HepG2 (cell line): Measurements from ENCODE around the gene SEMA3G. TPM values are rescaled to one million over a fixed set of nuclear protein-coding genes. Genes with fewer than 3 reads are reported as not detected.

Experiments used
- ATAC-seq: fragments of 200-7000 bp; cut with Tn5 transposase; 3 replicates; pipeline ENCODE4 v1.9.1; 2020; ENCODE audit warnings: mild to moderate bottlenecking, moderate library complexity
- BruUV-seq: library from RNA; stranded (reverse); fragments of 400-500 nt; replicated peaks from 2 replicates; lab custom pipeline; 2021; lab: Mats Ljungman, UMichigan
- CTCF ChIA-PET: fragments of 300-600 bp; formaldehyde crosslinking; extraction: SDS; loops from one replicate; lab custom pipeline; 2021; ENCODE audit warnings: low total read pairs, inconsistent platforms, low intra/inter-chr PET ratio; lab: Yijun Ruan, JAX
- POLR2A ChIA-PET: fragments of 350-600 bp; sonication (Branson Sonifier 250); formaldehyde crosslinking; loops from one replicate; lab custom pipeline; 2020; ENCODE audit warnings: antibody characterized with exemption, inconsistent platforms; lab: Yijun Ruan, JAX
- DNase-seq: peaks from one replicate; pipeline ENCODE4 v3.0.0-alpha.2; 2015; ENCODE audit warnings: low spot score
- FAIRE-seq: peaks from 3 replicates; lab custom pipeline; 2011; peaks lifted over from hg19 to GRCh38; lab: Jason Lieb, UNC
- H2AFZ ChIP-seq: one replicate; pipeline ENCODE4 v1.6.1; 2011; ENCODE audit warnings: low read length, inconsistent platforms
- H3K27ac ChIP-seq: fragments of 300-600 bp; 3 replicates; pipeline ENCODE4 v1.8.0; 2011; ENCODE audit warnings: mixed run types, mild to moderate bottlenecking, mixed read lengths, low read length, inconsistent platforms; ENCODE audit not compliant: insufficient read depth; ENCODE audit errors: extremely low read length
- H3K27me3 ChIP-seq, 2 experiments: fragments of 200-600 bp in 1 of 2; 2 replicates in 1 of 2; 3 replicates in 1 of 2; pipeline versions ENCODE4 v1.6.0 to v1.8.0; 2011; ENCODE audit warnings: low read length in 2 of 2, mild to moderate bottlenecking in 2 of 2, moderate library complexity in 2 of 2, inconsistent platforms in 1 of 2; ENCODE audit not compliant: insufficient read depth in 2 of 2, control insufficient read depth in 1 of 2
- H3K36me3 ChIP-seq, 2 experiments: fragments of 200-600 bp in 1 of 2; replicated peaks in 1 of 2; 2 replicates in 1 of 2; 3 replicates in 1 of 2; pipeline versions ENCODE4 v1.5.1 to v1.8.0; 2011; ENCODE audit warnings: low read length in 2 of 2, inconsistent platforms in 1 of 2; ENCODE audit not compliant: insufficient read depth in 2 of 2, control insufficient read depth in 1 of 2
- H3K4me1 ChIP-seq: 2 replicates; pipeline ENCODE4 v1.5.1; 2012; ENCODE audit warnings: low read length, inconsistent platforms; ENCODE audit not compliant: insufficient read depth
- H3K4me2 ChIP-seq: 2 replicates; pipeline ENCODE4 v1.6.0; 2011; ENCODE audit warnings: low read depth, low read length, inconsistent platforms
- H3K4me3 ChIP-seq, 3 experiments: fragments of 200-600 bp in 1 of 3; sonication (generic), shearing (Covaris generic) in 1 of 3; replicated peaks in 1 of 3; 2 replicates each; pipeline ENCODE4 v1.5.1; 2011 to 2016; ENCODE audit warnings: low read length in 3 of 3, inconsistent platforms in 2 of 3, low read depth in 2 of 3, mild to moderate bottlenecking in 2 of 3, control low read depth in 1 of 3, mixed read lengths in 1 of 3; ENCODE audit not compliant: insufficient read depth in 1 of 3
- H3K79me2 ChIP-seq: one replicate; pipeline ENCODE4 v1.6.1; 2011; ENCODE audit warnings: low read length, inconsistent platforms; ENCODE audit not compliant: insufficient read depth
- H3K9ac ChIP-seq: 2 replicates; pipeline ENCODE4 v1.6.0; 2011; ENCODE audit warnings: mild to moderate bottlenecking, low read depth, low read length, inconsistent platforms; ENCODE audit not compliant: insufficient read depth
- H3K9me3 ChIP-seq: 2 replicates; pipeline ENCODE4 v1.5.1; 2012; ENCODE audit warnings: mild to moderate bottlenecking, low read length
- H4K20me1 ChIP-seq: 2 replicates; pipeline ENCODE4 v1.6.0; 2011; ENCODE audit warnings: inconsistent platforms, mild to moderate bottlenecking, low read length, moderate library complexity; ENCODE audit not compliant: insufficient read depth
- ARID5B ChIP-seq: IDR thresholded peaks from 2 replicates; pipeline ENCODE4 v1.4.0; 2020; ENCODE audit warnings: mild to moderate bottlenecking, missing genetic modification reagents
- ATAD3A ChIP-seq: sonication (generic); formaldehyde crosslinking; IDR thresholded peaks from 2 replicates; pipeline ENCODE4 v1.4.0; 2020; ENCODE audit warnings: missing genetic modification reagents
- ATF1 ChIP-seq: IDR thresholded peaks from 2 replicates; pipeline ENCODE4 v1.6.1; 2016; ENCODE audit warnings: mild to moderate bottlenecking, control low read depth
- CENPBD1 ChIP-seq: sonication (generic); formaldehyde crosslinking; IDR thresholded peaks from 2 replicates; pipeline ENCODE4 v1.8.0; 2022; ENCODE audit warnings: missing genetic modification reagents, low read depth, mild to moderate bottlenecking, borderline replicate concordance
- CREB3 ChIP-seq: sonication (generic); formaldehyde crosslinking; IDR thresholded peaks from 2 replicates; pipeline ENCODE4 v1.5.0; 2020; ENCODE audit warnings: missing genetic modification reagents
- GABPA ChIP-seq, 2 experiments: IDR thresholded peaks; 2 replicates each; pipeline ENCODE4 v1.6.1; 2011 to 2016; ENCODE audit warnings: low read depth in 2 of 2, low read length in 1 of 2, missing biosample characterization in 1 of 2, missing genetic modification characterization in 1 of 2
- MAZ ChIP-seq, 2 experiments: sonication (generic) in 1 of 2; formaldehyde crosslinking in 1 of 2; IDR thresholded peaks; 2 replicates each; pipeline versions ENCODE4 v1.5.0 to v1.6.1; 2012 to 2020; ENCODE audit warnings: low read depth in 2 of 2, mild to moderate bottlenecking in 2 of 2, borderline replicate concordance in 1 of 2, improper control_type of control experiment in 1 of 2, low read length in 1 of 2, missing genetic modification reagents in 1 of 2, moderate library complexity in 1 of 2
- RARG ChIP-seq: sonication (generic); formaldehyde crosslinking; IDR thresholded peaks from 2 replicates; pipeline ENCODE4 v1.4.0; 2020; ENCODE audit warnings: low read depth, mild to moderate bottlenecking, missing genetic modification reagents
- SALL1 ChIP-seq: sonication (generic); formaldehyde crosslinking; IDR thresholded peaks from 2 replicates; pipeline ENCODE4 v1.8.0; 2022; ENCODE audit warnings: mild to moderate bottlenecking, missing genetic modification reagents
- SNAPC5 ChIP-seq: sonication (generic); formaldehyde crosslinking; IDR thresholded peaks from 2 replicates; pipeline ENCODE4 v1.8.1; 2023; ENCODE audit warnings: mild to moderate bottlenecking, missing genetic modification reagents, borderline replicate concordance
- SRSF4 ChIP-seq: fragments of 200-400 bp; formaldehyde crosslinking; IDR thresholded peaks from one replicate; pipeline ENCODE4 v1.6.1; 2018; ENCODE audit warnings: mild to moderate bottlenecking, low read depth, low read length, moderate library complexity; ENCODE audit not compliant: poor library complexity, severe bottlenecking
- ZNF317 ChIP-seq: sonication (generic); formaldehyde crosslinking; IDR thresholded peaks from 2 replicates; pipeline ENCODE4 v1.5.0; 2020; ENCODE audit warnings: mild to moderate bottlenecking, missing genetic modification reagents
- ZNF383 ChIP-seq: sonication (generic); formaldehyde crosslinking; IDR thresholded peaks from 2 replicates; pipeline ENCODE4 v1.4.0; 2020; ENCODE audit warnings: missing genetic modification reagents, mild to moderate bottlenecking, borderline replicate concordance
- ZNF530 ChIP-seq: sonication (generic); formaldehyde crosslinking; IDR thresholded peaks from 2 replicates; pipeline ENCODE4 v1.5.0; 2020; ENCODE audit warnings: low read depth, mild to moderate bottlenecking, missing genetic modification reagents
- ZNF589 ChIP-seq: sonication (generic); formaldehyde crosslinking; conservative IDR thresholded peaks from 2 replicates; pipeline ENCODE4 v1.8.0; 2022; ENCODE audit warnings: mild to moderate bottlenecking, moderate library complexity, missing genetic modification reagents
- WGBS: methylation state at CpG from one replicate; pipeline ENCODE4 v1.1.6; 2017; ENCODE audit warnings: low lambda C conversion rate; 5-methylcytosine and 5-hydroxymethylcytosine counted together
- in situ Hi-C: cut with HindIII; loops from 2 replicates; pipeline ENCODE4 v1.10.0; 2017; ENCODE audit warnings: low pct_unique_long_range_greater_than_20kb; ENCODE audit not compliant: extremely low pct_ligation_motif_present
- intact Hi-C: fragments of 100-400 bp; cut with micrococcal nuclease; formaldehyde crosslinking; loops from one replicate; pipeline ENCODE4 v1.10.0; 2022; ENCODE audit not compliant: unreplicated experiment
- polyA plus RNA-seq, 8 experiments: library from polyadenylated mRNA; depleted of rRNA in 3 of 8; stranded (reverse) in 7 of 8; unstranded in 1 of 8; fragments of >200 nt; fragmentation: Illumina TruSeq in 4 of 8; extraction: Trizol in 4 of 8; gene quantifications; 2 replicates each; pipeline versions ENCODE4 v1.2.1 to v1.2.3, GENCODE V29; 2011 to 2016; ENCODE audit warnings: low read depth in 4 of 8, missing spikeins in 1 of 8, mixed read lengths in 1 of 8; ENCODE audit not compliant: insufficient read depth in 1 of 8
- total RNA-seq, 5 experiments: library from RNA; depleted of rRNA; stranded (reverse); fragments of >200 nt; fragmentation: Illumina TruSeq; extraction: Trizol; gene quantifications; 2 replicates each; pipeline ENCODE4 v1.2.3, GENCODE V29; 2016; ENCODE audit warnings: low read depth in 1 of 5

The SEMA3G gene
- total and polyA plus RNA-seq, 2 of the 13 experiments (the other 11 are each of a cell fraction or from before 2014, with no cell fraction given) = 6.1 to 8.3 TPM

- TF ChIP-seq ZNF589 (CRISPR knock-in tag) (no peak), ATAD3A (CRISPR knock-in tag) (no peak), RARG (CRISPR knock-in tag) (no peak)
These were observed 10.9 kb downstream of the SEMA3G start (continued) for GRCh38 chr3:52433996-52434479.

- no peak overlapping the region for H3K4me2 ChIP-seq
- H3K9ac ChIP-seq = no peak overlapping the region
- ChIA-PET CTCF (no interaction called here), POLR2A (interaction anchor here (1.0 kb wide), 1 partner anchor 144 kb away, joined by 3 read pairs; no protein-coding TSS in a partner anchor)
- no peak overlapping the region for H2AFZ ChIP-seq
- in situ Hi-C loops = no loop called here
- DNase-seq (no peak), ATAC-seq (no peak), FAIRE-seq (no peak)
- no peaks in the 10 kb centered on the region for H3K9me3 ChIP-seq
- H3K4me3 ChIP-seq = no peak overlapping the region
- no peak overlapping the region for H3K27ac ChIP-seq
- H3K79me2 ChIP-seq = no peaks in the 10 kb centered on the region
- WGBS = 74% methylated on average over 10 of the region's 10 CpGs
- H3K4me1 ChIP-seq = peaks cover 56% of the 10 kb centered on the region
- intact Hi-C loops = no loop called here
- no peaks in the 10 kb centered on the region for H4K20me1 ChIP-seq
- H3K36me3 ChIP-seq = peaks cover 2 to 7% of the 10 kb centered on the region in 2 experiments; a peak in 2 of 5 replicates
- BruUV-seq = no TSS peak
- no peaks in the 10 kb centered on the region for H3K27me3 ChIP-seq
- TF ChIP-seq CENPBD1 (CRISPR knock-in tag) (no peak), ZNF530 (CRISPR knock-in tag) (no peak), SALL1 (no peak), SNAPC5 (CRISPR knock-in tag) (no peak), ZNF317 (CRISPR knock-in tag) (no peak), ZNF383 (CRISPR knock-in tag) (no peak), CREB3 (no peak), ATF1 (CRISPR knock-in tag) (no peak), ARID5B (no peak), GABPA (IDR thresholded peaks at IDR 0.05; ENCODE audit: low read depth, low read length) (no peak), GABPA (CRISPR knock-in tag; IDR thresholded peaks at IDR 0.05; ENCODE audit: low read depth) (no peak), SRSF4 (no peak), MAZ (IDR thresholded peaks at IDR 0.05; ENCODE audit: borderline replicate concordance, low read depth, low read length) (no peak), MAZ (CRISPR knock-in tag; IDR thresholded peaks at IDR 0.05; ENCODE audit: low read depth) (no peak)
These were observed 11.4 kb downstream of the SEMA3G start for GRCh38 chr3:52433328-52433995.
